ENCODE results near the gene TARS3. TPM values are rescaled to one million over a fixed set of nuclear protein-coding genes. Genes with fewer than 3 reads are reported as not detected.
"Not testable (repeated sequence)": the region's sequence is repeated elsewhere in the genome, so short reads cannot be mapped to it uniquely, and the experiment has no call there.

Gene TARS3
- total and polyA plus RNA-seq, 10 donors, result 5.0 to 31.0 (median 16.7) TPM

DNA sequence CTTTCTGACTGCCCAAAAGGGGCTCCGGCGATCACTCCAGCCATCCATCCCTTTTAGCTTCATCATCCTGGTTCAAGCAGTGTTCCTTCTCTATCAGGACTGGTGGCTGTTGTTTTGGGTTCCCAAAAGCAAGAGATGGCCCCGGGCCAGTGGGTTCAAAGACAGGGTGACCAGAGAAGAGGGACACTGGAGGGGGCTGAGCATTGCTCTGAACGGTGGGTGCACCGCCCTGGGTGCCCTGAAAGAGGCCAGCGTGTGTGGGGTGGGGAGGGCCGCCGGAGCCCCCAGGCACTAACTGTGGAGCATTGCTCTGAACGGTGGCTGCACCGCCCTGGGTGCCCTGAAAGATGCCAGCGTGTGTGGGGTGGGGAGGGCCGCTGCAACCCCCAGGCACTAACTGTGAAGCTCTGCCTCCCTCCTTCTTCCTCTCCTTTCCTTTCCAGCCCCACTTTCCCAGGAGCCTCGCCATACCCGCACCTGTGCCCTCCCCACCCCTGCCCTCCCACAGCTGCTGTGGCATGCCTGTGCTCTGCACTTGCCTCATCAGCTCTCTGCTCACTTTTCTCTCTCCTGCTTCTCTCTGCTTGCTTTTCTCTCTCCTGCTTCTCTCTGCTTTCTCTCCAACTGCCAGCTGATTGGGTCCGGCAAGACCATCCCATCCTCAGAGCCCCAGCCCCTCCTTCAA is 41.6 kb upstream of the TARS3 start:
- Histone ChIP-seq H3K9me3 (peaks cover 0 to 4% (median 0%) of the 10 kb centered on the region in 8 donors), H3K4me3 (no peak overlapping the region), H3K36me3 (no peaks in the 10 kb centered on the region), H3K27ac (no peak overlapping the region), H3K4me1 (no peaks in the 10 kb centered on the region), H3K27me3 (replicated peaks in 1 of 7) (no peaks in the 10 kb centered on the region)
- DNase-seq, result no peak
- intact Hi-C loops (cut with DNase I; ENCODE audit: low total_unique reads), result no loop called here
- 84 to 93% (median 92%) methylated on average over 15 of the region's 15 CpGs for WGBS, 5 donors
- TF ChIP-seq CTCF (IDR thresholded peaks at IDR 0.05 in 8 of 11, conservative IDR thresholded peaks at IDR 0.05 in 3 of 11), result no peak
- no peak for TF ChIP-seq POLR2A (IDR thresholded peaks at IDR 0.05)
- TF ChIP-seq POLR2AphosphoS5 (IDR thresholded peaks at IDR 0.05), result no peak

DNA sequence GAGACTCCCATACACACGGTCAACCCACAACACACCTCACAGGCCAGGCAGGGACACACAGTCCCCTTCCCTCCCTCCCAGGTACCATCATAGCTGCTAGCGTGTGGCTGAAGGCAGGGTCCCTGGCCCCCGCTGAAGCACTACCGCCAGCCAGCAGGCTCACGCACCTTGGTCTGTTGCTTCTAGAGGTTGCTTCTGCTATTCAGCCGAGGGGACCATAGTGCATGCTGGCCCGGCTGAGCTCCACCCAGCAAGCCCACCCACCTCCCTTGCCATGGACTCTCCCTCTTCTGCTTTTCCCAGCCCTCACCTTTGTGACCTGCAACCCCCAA is 41.0 kb upstream of the TARS3 start:
- H3K27ac ChIP-seq; H3K4me3 ChIP-seq; H3K36me3 ChIP-seq; intact Hi-C loops (cut with DNase I; ENCODE audit: low total_unique reads); H3K27me3 ChIP-seq (replicated peaks in 1 of 7); H3K9me3 ChIP-seq; H3K4me1 ChIP-seq; DNase-seq: not testable (repeated sequence)
- 92 to 99% (median 96%) methylated on average over 5 to 7 of the region's 7 CpGs for WGBS, 5 donors

GRCh38 chr15:101764669-101765339 is 40.5 kb upstream of the TARS3 start:
- H3K36me3 ChIP-seq; H3K27me3 ChIP-seq (replicated peaks in 1 of 7); intact Hi-C loops (cut with DNase I; ENCODE audit: low total_unique reads); H3K9me3 ChIP-seq; DNase-seq; H3K4me1 ChIP-seq; H3K4me3 ChIP-seq; H3K27ac ChIP-seq: not testable (repeated sequence)
- 90 to 94% (median 92%) methylated on average over 17 to 22 of the region's 23 CpGs for WGBS, 5 donors

DNA sequence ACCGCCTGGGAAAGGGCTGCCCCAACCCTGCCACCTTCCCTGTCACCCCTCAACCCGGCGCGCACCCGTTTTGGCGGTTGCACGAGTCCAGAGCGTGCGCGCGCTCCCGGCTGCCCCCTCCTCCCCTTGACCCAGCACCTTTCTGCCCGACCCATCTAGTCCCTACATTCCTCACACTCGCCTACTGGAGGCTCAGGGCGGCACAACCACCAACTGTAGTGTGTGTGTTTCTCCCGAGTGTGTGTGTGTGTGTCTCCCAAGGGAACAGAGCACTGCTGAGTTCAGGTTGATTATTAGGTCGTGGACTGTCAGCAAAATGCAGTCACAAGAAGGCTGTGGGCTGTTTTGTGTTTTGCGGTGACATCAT is 22.4 kb upstream of the TARS3 start:
- H3K36me3 ChIP-seq; DNase-seq; H3K9me3 ChIP-seq; H3K27me3 ChIP-seq (replicated peaks in 1 of 7); H3K4me1 ChIP-seq; intact Hi-C loops (cut with DNase I; ENCODE audit: low total_unique reads); H3K27ac ChIP-seq: not testable (repeated sequence)
- 0% methylated on average over 1 of the region's 18 CpGs; no CpG with 5 or more reads in 4 of the 5 donors for WGBS, 5 donors
- H3K4me3 ChIP-seq, result peak overlapping the region in 5 of 8 donors; percentile 38 to 70 (median 48)

GRCh38 chr15:101734837-101735236 is 10.6 kb upstream of the TARS3 start:
- H3K27ac ChIP-seq; H3K36me3 ChIP-seq; DNase-seq; H3K4me1 ChIP-seq; intact Hi-C loops (cut with DNase I; ENCODE audit: low total_unique reads); H3K27me3 ChIP-seq (replicated peaks in 1 of 7); H3K9me3 ChIP-seq; H3K4me3 ChIP-seq: not testable (repeated sequence)
- 94 to 98% (median 98%) methylated on average over 2 of the region's 2 CpGs for WGBS, 5 donors

DNA sequence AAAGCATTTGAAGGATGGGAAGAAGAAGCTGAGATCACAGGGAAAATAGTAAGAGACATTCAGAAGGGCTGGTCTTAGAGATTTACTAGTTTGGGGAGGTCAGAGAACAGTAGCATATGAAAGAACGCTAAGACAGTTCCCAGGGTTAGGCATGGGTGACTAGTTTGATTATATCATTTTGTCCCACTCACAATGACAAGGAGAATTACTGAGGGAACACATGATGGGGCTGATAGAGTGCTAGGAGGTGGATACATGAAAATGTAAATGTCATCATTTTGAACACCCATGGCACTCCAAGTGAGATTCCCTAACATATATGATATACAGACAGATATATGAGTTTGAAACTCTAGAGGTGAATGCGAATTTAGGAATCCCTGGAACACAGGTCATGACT is 9.3 kb upstream of the TARS3 start:
- Histone ChIP-seq H3K27me3 (replicated peaks in 1 of 7) (no peaks in the 10 kb centered on the region), H3K9me3 (no peaks in the 10 kb centered on the region), H3K4me3 (no peak overlapping the region), H3K27ac (no peak overlapping the region), H3K4me1 (no peaks in the 10 kb centered on the region), H3K36me3 (no peaks in the 10 kb centered on the region)
- WGBS, 5 donors, result 88 to 99% (median 95%) methylated on average over 2 of the region's 2 CpGs
- TF ChIP-seq POLR2A (IDR thresholded peaks at IDR 0.05), result no peak
- no peak for TF ChIP-seq CTCF (IDR thresholded peaks at IDR 0.05 in 8 of 11, conservative IDR thresholded peaks at IDR 0.05 in 3 of 11)
- no peak for TF ChIP-seq POLR2AphosphoS5 (IDR thresholded peaks at IDR 0.05)
- DNase-seq, result no peak
- intact Hi-C loops (cut with DNase I; ENCODE audit: low total_unique reads), result no loop called here
